Gastrocnemius medialis (tissue), 4 donors: ENCODE results near the gene PHF12.

Experiments used
- POLR2A ChIP-seq, 2 donors: fragments of 450-650 bp; IDR thresholded peaks; one replicate each; pipeline ENCODE4 v1.6.1; 2017; ENCODE audit warnings: antibody characterized with exemption in 2 of 2, mild to moderate bottlenecking in 2 of 2, moderate library complexity in 2 of 2
- TF ChIP-seq, protein P1 (sequence below), 5 experiments: fragments of 450-650 bp in 3 of 5; fragments of 200-600 bp in 2 of 5; sonication (generic) in 2 of 5; IDR thresholded peaks in 4 of 5; conservative IDR thresholded peaks in 1 of 5; 1 replicate in 4 of 5; 2 replicates in 1 of 5; pipeline ENCODE4 v1.5.1; 2016 to 2019; ENCODE audit warnings: antibody characterized with exemption in 5 of 5, mild to moderate bottlenecking in 3 of 5, moderate library complexity in 3 of 5

DNA sequence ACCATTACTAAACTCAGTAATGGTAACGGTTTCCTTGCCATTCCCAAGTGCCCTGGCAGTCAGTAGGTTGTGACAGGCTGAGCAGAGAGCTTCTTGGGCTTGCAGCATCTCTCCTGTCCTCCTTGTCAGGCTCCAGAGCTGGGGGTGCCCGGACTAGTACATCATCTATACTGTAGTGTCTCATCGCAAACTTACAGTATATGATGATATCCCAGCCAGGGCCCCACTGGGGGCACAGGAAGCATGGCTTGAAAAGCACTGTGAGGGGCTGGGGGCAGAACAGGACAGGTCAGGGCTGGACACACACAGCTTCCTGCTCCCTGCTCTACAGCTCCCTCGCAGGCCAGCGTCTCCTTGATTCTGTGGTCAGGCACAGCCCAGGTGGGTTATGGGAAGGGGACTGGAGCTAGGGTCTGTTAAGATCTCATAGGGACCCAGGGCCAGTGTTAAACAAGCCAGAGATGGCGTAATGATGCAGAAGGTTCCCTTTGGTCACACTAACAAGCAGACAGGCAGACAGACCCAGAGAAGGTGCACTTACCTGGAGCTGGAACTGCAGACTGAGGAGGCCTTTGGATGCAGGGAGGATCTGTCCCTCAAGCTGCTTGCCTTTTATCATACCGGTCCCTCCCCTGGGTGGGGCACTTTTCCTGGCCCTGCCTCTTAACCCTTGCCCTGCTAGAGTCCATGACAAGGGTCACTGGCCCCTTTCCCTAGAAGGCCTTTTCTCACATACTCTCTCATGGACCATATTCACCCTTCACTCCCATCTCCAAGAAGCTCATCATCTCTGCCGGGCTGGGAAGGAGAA lies 89.7 kb downstream of the PHF12 start:
- no peak for TF ChIP-seq POLR2A (IDR thresholded peaks at IDR 0.05)
- TF ChIP-seq, protein P1, sequence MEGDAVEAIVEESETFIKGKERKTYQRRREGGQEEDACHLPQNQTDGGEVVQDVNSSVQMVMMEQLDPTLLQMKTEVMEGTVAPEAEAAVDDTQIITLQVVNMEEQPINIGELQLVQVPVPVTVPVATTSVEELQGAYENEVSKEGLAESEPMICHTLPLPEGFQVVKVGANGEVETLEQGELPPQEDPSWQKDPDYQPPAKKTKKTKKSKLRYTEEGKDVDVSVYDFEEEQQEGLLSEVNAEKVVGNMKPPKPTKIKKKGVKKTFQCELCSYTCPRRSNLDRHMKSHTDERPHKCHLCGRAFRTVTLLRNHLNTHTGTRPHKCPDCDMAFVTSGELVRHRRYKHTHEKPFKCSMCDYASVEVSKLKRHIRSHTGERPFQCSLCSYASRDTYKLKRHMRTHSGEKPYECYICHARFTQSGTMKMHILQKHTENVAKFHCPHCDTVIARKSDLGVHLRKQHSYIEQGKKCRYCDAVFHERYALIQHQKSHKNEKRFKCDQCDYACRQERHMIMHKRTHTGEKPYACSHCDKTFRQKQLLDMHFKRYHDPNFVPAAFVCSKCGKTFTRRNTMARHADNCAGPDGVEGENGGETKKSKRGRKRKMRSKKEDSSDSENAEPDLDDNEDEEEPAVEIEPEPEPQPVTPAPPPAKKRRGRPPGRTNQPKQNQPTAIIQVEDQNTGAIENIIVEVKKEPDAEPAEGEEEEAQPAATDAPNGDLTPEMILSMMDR (IDR thresholded peaks at IDR 0.05 in 4 of 5, conservative IDR thresholded peaks at IDR 0.05 in 1 of 5) = no peak
